Measurements from ENCODE around the gene ARID1B. TPM values are rescaled to one million over a fixed set of nuclear protein-coding genes. Genes with fewer than 3 reads are reported as not detected.

The ARID1B gene
- total and polyA plus RNA-seq, 2 experiments from 2014 or later, result 41.9 to 72.7 TPM

DNA sequence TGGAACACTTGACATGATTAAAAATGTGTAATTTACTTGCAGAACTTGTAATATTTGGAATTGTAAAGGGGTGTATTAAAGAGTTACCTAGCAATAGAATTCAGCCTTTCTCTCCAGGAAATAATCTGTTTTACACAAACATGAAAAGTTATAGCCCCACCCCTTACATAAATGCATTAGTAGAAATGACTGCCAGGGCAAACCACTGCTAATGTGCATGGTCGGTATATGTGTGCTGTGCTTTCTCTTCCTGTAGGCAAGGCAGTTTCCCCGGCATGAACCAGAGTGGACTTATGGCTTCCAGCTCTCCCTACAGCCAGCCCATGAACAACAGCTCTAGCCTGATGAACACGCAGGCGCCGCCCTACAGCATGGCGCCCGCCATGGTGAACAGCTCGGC, 389.6 kb downstream of the ARID1B start:
- DNase-seq (ENCODE audit: low read depth in 1 of 2, low spot score in 1 of 2), result no peak
- no peaks in the 10 kb centered on the region for H3K36me3 ChIP-seq
- H3K4me3 ChIP-seq, result no peak overlapping the region
- TF ChIP-seq, protein P1, sequence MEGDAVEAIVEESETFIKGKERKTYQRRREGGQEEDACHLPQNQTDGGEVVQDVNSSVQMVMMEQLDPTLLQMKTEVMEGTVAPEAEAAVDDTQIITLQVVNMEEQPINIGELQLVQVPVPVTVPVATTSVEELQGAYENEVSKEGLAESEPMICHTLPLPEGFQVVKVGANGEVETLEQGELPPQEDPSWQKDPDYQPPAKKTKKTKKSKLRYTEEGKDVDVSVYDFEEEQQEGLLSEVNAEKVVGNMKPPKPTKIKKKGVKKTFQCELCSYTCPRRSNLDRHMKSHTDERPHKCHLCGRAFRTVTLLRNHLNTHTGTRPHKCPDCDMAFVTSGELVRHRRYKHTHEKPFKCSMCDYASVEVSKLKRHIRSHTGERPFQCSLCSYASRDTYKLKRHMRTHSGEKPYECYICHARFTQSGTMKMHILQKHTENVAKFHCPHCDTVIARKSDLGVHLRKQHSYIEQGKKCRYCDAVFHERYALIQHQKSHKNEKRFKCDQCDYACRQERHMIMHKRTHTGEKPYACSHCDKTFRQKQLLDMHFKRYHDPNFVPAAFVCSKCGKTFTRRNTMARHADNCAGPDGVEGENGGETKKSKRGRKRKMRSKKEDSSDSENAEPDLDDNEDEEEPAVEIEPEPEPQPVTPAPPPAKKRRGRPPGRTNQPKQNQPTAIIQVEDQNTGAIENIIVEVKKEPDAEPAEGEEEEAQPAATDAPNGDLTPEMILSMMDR (IDR thresholded peaks at IDR 0.05; ENCODE audit: low read depth, low read length), result no peak
- no peaks in the 10 kb centered on the region for H3K27me3 ChIP-seq
- H3K4me1 ChIP-seq (ENCODE audit: low read depth), result peaks cover 34% of the 10 kb centered on the region
- H3K9me3 ChIP-seq (ENCODE audit: low read depth), result no peaks in the 10 kb centered on the region
- H3K27ac ChIP-seq, result no peak overlapping the region

DNA sequence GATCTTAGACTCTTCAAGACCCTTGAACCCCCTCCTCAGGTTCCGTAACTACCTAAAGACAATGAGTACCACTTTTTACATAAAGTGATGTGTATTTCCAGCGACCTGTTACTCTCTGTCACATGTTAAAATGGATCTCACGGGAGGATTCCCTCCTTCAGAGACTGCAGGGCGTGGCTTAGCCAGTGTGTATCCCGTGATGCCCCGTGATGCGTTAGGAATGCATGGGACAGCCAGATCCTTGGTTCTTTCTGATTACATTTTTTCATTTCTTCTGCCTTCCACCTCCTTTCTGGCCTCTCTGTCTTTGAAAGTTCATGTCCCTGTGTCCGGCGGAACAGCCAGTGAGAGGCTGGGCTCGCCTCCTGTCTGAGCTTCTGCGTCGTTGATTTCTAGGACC, 390.7 kb downstream of the ARID1B start:
- H3K27ac ChIP-seq, result peak overlapping the region; percentile 6
- TF ChIP-seq, protein P1 (IDR thresholded peaks at IDR 0.05; ENCODE audit: low read depth, low read length), result no peak

DNA sequence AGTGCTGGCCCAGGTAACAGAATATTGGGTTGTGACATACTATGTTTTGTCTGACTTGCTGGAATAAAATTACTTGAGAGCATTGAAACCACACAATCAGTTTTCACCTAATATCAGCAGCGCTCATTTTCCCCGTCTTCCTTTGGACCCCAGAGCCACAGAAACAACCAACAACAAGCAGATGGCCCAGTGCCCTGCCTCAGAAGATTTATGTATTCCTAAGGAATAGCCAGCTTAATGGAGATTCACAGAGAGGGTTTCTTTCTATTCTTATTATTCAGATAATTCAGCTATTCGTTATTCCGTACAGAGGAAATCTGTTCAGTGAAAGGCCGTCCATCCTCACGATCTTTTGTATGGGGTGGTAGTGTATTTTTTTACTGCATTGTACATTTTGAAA, 391.3 kb downstream of the ARID1B start:
- TF ChIP-seq, protein P1 (IDR thresholded peaks at IDR 0.05; ENCODE audit: low read depth, low read length), result no peak
- H3K36me3 ChIP-seq, result no peaks in the 10 kb centered on the region
- peak overlapping the region; percentile 88 for H3K27ac ChIP-seq
- no peak overlapping the region for H3K4me3 ChIP-seq
- no peaks in the 10 kb centered on the region for H3K9me3 ChIP-seq (ENCODE audit: low read depth)
- no peak for DNase-seq (ENCODE audit: low read depth in 1 of 2, low spot score in 1 of 2)
- no peaks in the 10 kb centered on the region for H3K27me3 ChIP-seq
- H3K4me1 ChIP-seq (ENCODE audit: low read depth), result peaks cover 23% of the 10 kb centered on the region

More for the DNA sequence above, 390.7 kb downstream of the ARID1B start:
- no peaks in the 10 kb centered on the region for H3K27me3 ChIP-seq
- no peaks in the 10 kb centered on the region for H3K36me3 ChIP-seq
- no peak overlapping the region for H3K4me3 ChIP-seq
- no peak for DNase-seq (ENCODE audit: low read depth in 1 of 2, low spot score in 1 of 2)
- H3K9me3 ChIP-seq (ENCODE audit: low read depth), result no peaks in the 10 kb centered on the region
- H3K4me1 ChIP-seq (ENCODE audit: low read depth), result peaks cover 25% of the 10 kb centered on the region

DNA sequence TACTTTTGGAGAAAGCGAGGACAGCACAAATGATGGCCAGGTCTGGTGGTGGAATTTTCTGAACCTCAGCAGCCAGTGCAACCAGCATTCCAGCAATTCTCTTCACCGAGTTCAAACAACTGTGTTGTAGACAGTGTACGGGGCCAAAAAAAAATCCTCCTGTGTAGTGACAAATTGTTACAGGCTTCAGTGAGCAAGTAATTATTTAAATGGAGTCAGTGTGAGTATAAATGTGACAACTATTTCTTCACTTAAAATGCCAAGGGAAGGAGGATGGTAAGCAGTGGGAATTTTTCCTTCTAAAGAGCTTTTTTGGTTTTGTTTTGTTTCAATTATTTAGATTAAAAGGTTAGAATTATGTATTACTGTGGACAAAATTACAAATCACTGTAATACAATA, 392.0 kb downstream of the ARID1B start:
- DNase-seq (ENCODE audit: low read depth in 1 of 2, low spot score in 1 of 2), result no peak
- TF ChIP-seq, protein P1 (IDR thresholded peaks at IDR 0.05; ENCODE audit: low read depth, low read length), result no peak
- Histone ChIP-seq H3K36me3 (no peaks in the 10 kb centered on the region), H3K27ac (peak overlapping the region; percentile 88), H3K9me3 (ENCODE audit: low read depth) (no peaks in the 10 kb centered on the region), H3K4me1 (ENCODE audit: low read depth) (peaks cover 23% of the 10 kb centered on the region), H3K27me3 (no peaks in the 10 kb centered on the region), H3K4me3 (no peak overlapping the region)

DNA sequence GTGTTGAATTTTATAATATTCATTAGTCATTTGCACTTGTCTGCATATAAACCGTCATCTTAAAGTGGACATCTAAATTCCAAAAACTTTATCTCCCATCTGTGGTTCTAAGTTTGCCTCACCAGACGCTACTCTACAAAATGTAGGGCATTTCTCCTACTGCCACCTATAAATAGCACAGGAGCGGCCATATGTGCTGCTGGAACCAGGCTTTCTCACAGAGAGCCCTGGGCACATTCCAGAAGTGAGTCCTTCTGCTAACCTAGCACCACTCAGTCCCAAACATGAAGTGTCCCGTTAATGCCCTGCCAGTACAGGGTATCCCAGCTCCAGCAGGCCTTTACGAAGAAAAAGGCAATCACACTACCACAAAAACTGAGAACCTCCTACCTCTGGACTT, 392.5 kb downstream of the ARID1B start:
- peak overlapping the region; percentile 88 for H3K27ac ChIP-seq
- no peaks in the 10 kb centered on the region for H3K9me3 ChIP-seq (ENCODE audit: low read depth)
- peak in 1 of 2 donors; percentile 81 for DNase-seq (ENCODE audit: low read depth in 1 of 2, low spot score in 1 of 2)
- H3K27me3 ChIP-seq, result no peaks in the 10 kb centered on the region
- no peak overlapping the region for H3K4me3 ChIP-seq
- H3K36me3 ChIP-seq, result no peaks in the 10 kb centered on the region
- TF ChIP-seq, protein P1 (IDR thresholded peaks at IDR 0.05; ENCODE audit: low read depth, low read length), result no peak
- peaks cover 23% of the 10 kb centered on the region for H3K4me1 ChIP-seq (ENCODE audit: low read depth)

DNA sequence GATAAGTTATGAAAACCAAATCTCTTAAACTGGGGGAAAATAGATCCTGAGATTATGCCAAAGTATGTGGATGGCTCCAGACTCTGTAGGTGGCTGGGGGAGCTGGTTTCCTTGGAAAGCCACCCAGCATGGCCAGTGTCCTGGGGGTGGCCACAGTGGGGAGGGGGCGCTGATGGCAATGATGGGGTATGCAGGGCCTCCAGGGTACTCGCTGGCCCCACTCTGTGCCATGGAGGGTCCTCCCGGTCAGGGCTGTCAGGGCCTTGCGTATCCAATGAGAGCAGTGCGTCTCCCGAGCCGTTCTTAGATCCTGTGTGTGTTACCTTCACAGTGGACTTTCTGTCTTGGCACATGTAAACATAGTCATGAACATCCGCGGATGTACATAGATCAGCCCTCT, 393.4 kb downstream of the ARID1B start:
- H3K27ac ChIP-seq, result peak overlapping the region; percentile 88
- TF ChIP-seq, protein P1 (IDR thresholded peaks at IDR 0.05; ENCODE audit: low read depth, low read length), result no peak
- no peaks in the 10 kb centered on the region for H3K9me3 ChIP-seq (ENCODE audit: low read depth)
- peaks cover 23% of the 10 kb centered on the region for H3K4me1 ChIP-seq (ENCODE audit: low read depth)
- H3K36me3 ChIP-seq, result no peaks in the 10 kb centered on the region
- no peak overlapping the region for H3K4me3 ChIP-seq
- DNase-seq (ENCODE audit: low read depth in 1 of 2, low spot score in 1 of 2), result no peak
- no peaks in the 10 kb centered on the region for H3K27me3 ChIP-seq
